ENCODE results near the gene RPL3.

DNA sequence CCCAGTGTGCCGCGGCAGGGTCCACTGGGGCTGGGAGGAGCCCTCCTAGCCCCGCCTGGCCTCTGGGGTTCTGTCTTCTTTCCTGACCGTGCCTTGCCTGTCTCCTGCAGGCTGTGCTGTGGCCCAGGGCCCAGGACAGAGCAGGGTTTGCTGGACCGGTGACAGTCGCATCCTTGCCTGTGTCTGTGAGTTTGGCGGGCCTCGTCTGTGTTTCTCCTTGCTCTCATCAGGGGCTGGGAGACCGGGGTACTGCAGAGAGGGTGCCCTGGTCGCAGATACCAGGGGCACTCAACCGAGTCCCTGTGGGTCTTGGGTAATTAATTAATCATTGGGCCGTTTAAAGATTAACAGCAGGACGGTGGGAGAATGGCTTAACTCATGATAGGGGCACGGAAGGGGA, 29.9 kb downstream of the RPL3 start:
- TF ChIP-seq YY1 (IDR thresholded peaks at IDR 0.05; ENCODE audit: insufficient read depth, insufficient read length) (no peak), ZNF274 (IDR thresholded peaks at IDR 0.05; ENCODE audit: low read depth, low read length) (no peak), SUZ12 (IDR thresholded peaks at IDR 0.05; ENCODE audit: extremely low read depth, insufficient read depth, insufficient read length) (no peak)

All from NT2/D1 (cell line).